PC-3 (cell line): ENCODE data around the gene CSTF2T.

ENCODE experiments used
- CTCF ChIP-seq: fragments of 300-600 bp; sonication (generic); conservative IDR thresholded peaks from 2 replicates; pipeline ENCODE4 v1.5.1; 2017; ENCODE audit warnings: antibody characterized with exemption, low read depth, mild to moderate bottlenecking, low read length
- EZH2 ChIP-seq: fragments of 300-600 bp; sonication (generic); IDR thresholded peaks from one replicate; pipeline ENCODE4 v1.6.1; 2017; ENCODE audit warnings: antibody characterized with exemption, mild to moderate bottlenecking, low read length; ENCODE audit not compliant: unreplicated experiment
- EZH2phosphoT487 ChIP-seq: fragments of 300-600 bp; sonication (generic); IDR thresholded peaks from 2 replicates; pipeline ENCODE4 v1.6.1; 2018; ENCODE audit warnings: mild to moderate bottlenecking, antibody characterized with exemption, low read length, borderline replicate concordance

GRCh38 chr10:51747216-51747615 lies 47.8 kb upstream of the CSTF2T start:
- no peak for TF ChIP-seq CTCF
- TF ChIP-seq EZH2: no peak
- TF ChIP-seq EZH2phosphoT487: no peak
